Stimulated activated naive B cell treated with anti-CD40 and anti-IgM and Interleukin-4, amounts not matched to agents 10 μg/mL and 1 μg/mL and 100 μg/mL, for 72 hours (primary cell): ENCODE results near the gene C14orf180.
"Not testable (repeated sequence)": the region's sequence is repeated elsewhere in the genome, so short reads cannot be mapped to it uniquely, and the experiment has no call there.

Experiments
- ATAC-seq, 2 donors: fragments of 150-1000 bp; cut with Tn5 transposase; replicated peaks; 2 replicates each; pipeline ENCODE4 v1.10.0; 2021; ENCODE audit warnings: moderate library complexity in 1 of 2
- DNase-seq: peaks from one replicate; pipeline ENCODE4 v3.0.0; 2021
- H3K27ac Mint-ChIP-seq: one replicate; pipeline ENCODE4 v1.8.0; 2022; ENCODE audit warnings: mild to moderate bottlenecking, mixed read lengths
- H3K27me3 Mint-ChIP-seq, 2 donors: one replicate each; pipeline ENCODE4 v1.8.0; 2022; ENCODE audit warnings: mixed read lengths in 2 of 2
- H3K36me3 Mint-ChIP-seq, 2 donors: one replicate each; pipeline ENCODE4 v1.8.0; 2022; ENCODE audit warnings: mixed read lengths in 2 of 2, mild to moderate bottlenecking in 1 of 2
- H3K4me1 Mint-ChIP-seq, 2 donors: one replicate each; pipeline ENCODE4 v1.8.0; 2022; ENCODE audit warnings: mixed read lengths in 2 of 2, mild to moderate bottlenecking in 1 of 2
- H3K4me3 Mint-ChIP-seq, 2 donors: one replicate each; pipeline ENCODE4 v1.8.0; 2022; ENCODE audit warnings: mild to moderate bottlenecking in 2 of 2, mixed read lengths in 2 of 2, moderate library complexity in 1 of 2
- H3K9me3 Mint-ChIP-seq, 2 donors: one replicate each; pipeline ENCODE4 v1.8.0; 2022; ENCODE audit warnings: mixed read lengths in 2 of 2, mild to moderate bottlenecking in 1 of 2

C14orf180 gene

GRCh38 chr14:104636131-104636530 lies 56.6 kb downstream of the C14orf180 start:
- no peaks in the 10 kb centered on the region for H3K36me3 Mint-ChIP-seq
- H3K9me3 Mint-ChIP-seq: no peaks in the 10 kb centered on the region
- DNase-seq (no peak), ATAC-seq (no peak)
- H3K27ac Mint-ChIP-seq: no peak overlapping the region
- H3K4me3 Mint-ChIP-seq: no peak overlapping the region
- H3K4me1 Mint-ChIP-seq: peaks cover 7 to 12% of the 10 kb centered on the region in 2 donors
- H3K27me3 Mint-ChIP-seq: peaks cover 27 to 46% of the 10 kb centered on the region in 2 donors

GRCh38 chr14:104636846-104637545 lies 57.4 kb downstream of the C14orf180 start:
- H3K27ac Mint-ChIP-seq: not testable (repeated sequence)
- H3K4me1 Mint-ChIP-seq: peaks cover 7 to 19% of the 10 kb centered on the region in 2 donors

GRCh38 chr14:104637546-104638003 lies 58.0 kb downstream of the C14orf180 start:
- H3K4me3 Mint-ChIP-seq: no peak overlapping the region
- H3K27ac Mint-ChIP-seq: no peak overlapping the region
- no peaks in the 10 kb centered on the region for H3K36me3 Mint-ChIP-seq
- peaks cover 7 to 19% of the 10 kb centered on the region in 2 donors for H3K4me1 Mint-ChIP-seq
- no peak for ATAC-seq
- H3K9me3 Mint-ChIP-seq: no peaks in the 10 kb centered on the region
- DNase-seq: no peak
- peaks cover 27 to 41% of the 10 kb centered on the region in 2 donors for H3K27me3 Mint-ChIP-seq

More at GRCh38 chr14:104636846-104637545, 57.4 kb downstream of the C14orf180 start:
- H3K9me3 Mint-ChIP-seq, H3K36me3 Mint-ChIP-seq, DNase-seq, H3K4me3 Mint-ChIP-seq, ATAC-seq: not testable (repeated sequence)
- H3K27me3 Mint-ChIP-seq: peaks cover 28 to 43% of the 10 kb centered on the region in 2 donors

GRCh38 chr14:104638190-104638589 lies 58.6 kb downstream of the C14orf180 start:
- no peaks in the 10 kb centered on the region for H3K9me3 Mint-ChIP-seq
- H3K4me1 Mint-ChIP-seq: peaks cover 7 to 19% of the 10 kb centered on the region in 2 donors
- H3K27ac Mint-ChIP-seq: no peak overlapping the region
- H3K27me3 Mint-ChIP-seq: peaks cover 27 to 41% of the 10 kb centered on the region in 2 donors
- ATAC-seq (no peak), DNase-seq (no peak)
- H3K4me3 Mint-ChIP-seq: no peak overlapping the region
- no peaks in the 10 kb centered on the region for H3K36me3 Mint-ChIP-seq

GRCh38 chr14:104638927-104639450 lies 59.4 kb downstream of the C14orf180 start:
- H3K27me3 Mint-ChIP-seq: peaks cover 27 to 41% of the 10 kb centered on the region in 2 donors
- ATAC-seq: no peak
- peaks cover 10 to 19% of the 10 kb centered on the region in 2 donors for H3K4me1 Mint-ChIP-seq
- H3K36me3 Mint-ChIP-seq: no peaks in the 10 kb centered on the region
- H3K9me3 Mint-ChIP-seq: no peaks in the 10 kb centered on the region
- no peak overlapping the region for H3K27ac Mint-ChIP-seq
- DNase-seq: no peak
- H3K4me3 Mint-ChIP-seq: no peak overlapping the region

GRCh38 chr14:104639471-104639870 lies 59.9 kb downstream of the C14orf180 start:
- Mint-ChIP-seq H3K27me3 (peaks cover 27 to 36% of the 10 kb centered on the region in 2 donors), H3K36me3 (no peaks in the 10 kb centered on the region), H3K4me1 (peaks cover 10 to 19% of the 10 kb centered on the region in 2 donors), H3K9me3 (no peaks in the 10 kb centered on the region), H3K27ac (no peak overlapping the region), H3K4me3 (no peak overlapping the region)
- DNase-seq (no peak), ATAC-seq (no peak)
